Measurements from ENCODE around the gene TJAP1.

DNA sequence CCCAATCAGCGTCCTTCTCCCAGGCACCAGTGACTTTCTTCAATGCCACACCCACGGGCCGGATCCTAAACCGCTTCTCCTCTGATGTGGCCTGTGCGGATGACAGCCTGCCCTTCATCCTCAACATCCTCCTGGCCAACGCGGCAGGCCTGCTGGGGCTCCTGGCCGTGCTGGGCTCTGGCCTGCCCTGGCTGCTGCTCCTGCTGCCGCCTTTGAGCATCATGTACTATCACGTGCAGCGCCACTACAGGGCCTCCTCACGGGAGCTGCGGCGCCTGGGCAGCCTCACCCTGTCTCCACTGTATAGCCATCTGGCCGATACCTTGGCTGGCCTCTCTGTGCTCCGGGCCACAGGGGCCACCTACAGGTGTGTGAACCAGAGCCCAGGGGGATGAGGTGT lies 31.8 kb upstream of the TJAP1 start:
- TF ChIP-seq, protein P1, sequence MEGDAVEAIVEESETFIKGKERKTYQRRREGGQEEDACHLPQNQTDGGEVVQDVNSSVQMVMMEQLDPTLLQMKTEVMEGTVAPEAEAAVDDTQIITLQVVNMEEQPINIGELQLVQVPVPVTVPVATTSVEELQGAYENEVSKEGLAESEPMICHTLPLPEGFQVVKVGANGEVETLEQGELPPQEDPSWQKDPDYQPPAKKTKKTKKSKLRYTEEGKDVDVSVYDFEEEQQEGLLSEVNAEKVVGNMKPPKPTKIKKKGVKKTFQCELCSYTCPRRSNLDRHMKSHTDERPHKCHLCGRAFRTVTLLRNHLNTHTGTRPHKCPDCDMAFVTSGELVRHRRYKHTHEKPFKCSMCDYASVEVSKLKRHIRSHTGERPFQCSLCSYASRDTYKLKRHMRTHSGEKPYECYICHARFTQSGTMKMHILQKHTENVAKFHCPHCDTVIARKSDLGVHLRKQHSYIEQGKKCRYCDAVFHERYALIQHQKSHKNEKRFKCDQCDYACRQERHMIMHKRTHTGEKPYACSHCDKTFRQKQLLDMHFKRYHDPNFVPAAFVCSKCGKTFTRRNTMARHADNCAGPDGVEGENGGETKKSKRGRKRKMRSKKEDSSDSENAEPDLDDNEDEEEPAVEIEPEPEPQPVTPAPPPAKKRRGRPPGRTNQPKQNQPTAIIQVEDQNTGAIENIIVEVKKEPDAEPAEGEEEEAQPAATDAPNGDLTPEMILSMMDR (IDR thresholded peaks at IDR 0.05; ENCODE audit: poor library complexity) = no peak
- TF ChIP-seq EZH2phosphoT487 (IDR thresholded peaks at IDR 0.05; ENCODE audit: low read depth, severe bottlenecking, unreplicated experiment) = no peak

Measured in hepatocyte (in vitro differentiated cells).